HEK293T (cell line): ENCODE measurements around the gene P2RY14.

Experiments used
- BHLHE40 ChIP-seq: fragments of 450-650 bp; IDR thresholded peaks from 2 replicates; pipeline ENCODE4 v1.6.1; 2016; ENCODE audit warnings: mild to moderate bottlenecking, moderate library complexity, borderline replicate concordance
- CTBP1 ChIP-seq: fragments of 450-650 bp; IDR thresholded peaks from 2 replicates; pipeline ENCODE4 v1.6.1; 2016; ENCODE audit warnings: borderline replicate concordance
- FOXA1 ChIP-seq: fragments of 450-650 bp; IDR thresholded peaks from 2 replicates; pipeline ENCODE4 v1.6.1; 2016; ENCODE audit warnings: mild to moderate bottlenecking
- FOXK2 ChIP-seq: fragments of 450-650 bp; IDR thresholded peaks from 2 replicates; pipeline ENCODE4 v1.6.1; 2016; ENCODE audit warnings: mild to moderate bottlenecking
- NFRKB ChIP-seq: fragments of 450-650 bp; IDR thresholded peaks from 2 replicates; pipeline ENCODE4 v1.6.1; 2016; ENCODE audit warnings: mild to moderate bottlenecking, moderate library complexity
- PKNOX1 ChIP-seq: fragments of 450-650 bp; IDR thresholded peaks from 2 replicates; pipeline ENCODE4 v1.6.1; 2016
- SP1 ChIP-seq: fragments of 450-650 bp; IDR thresholded peaks from 2 replicates; pipeline ENCODE4 v1.6.1; 2017
- SUZ12 ChIP-seq: fragments of 450-650 bp; IDR thresholded peaks from 2 replicates; pipeline ENCODE4 v1.6.1; 2016; ENCODE audit warnings: mild to moderate bottlenecking
- ZNF384 ChIP-seq: fragments of 450-650 bp; IDR thresholded peaks from 2 replicates; pipeline ENCODE4 v1.6.1; 2016

GRCh38 chr3:151283387-151283786 lies 5.0 kb upstream of the P2RY14 start:
- TF ChIP-seq NFRKB (no peak), SUZ12 (no peak), PKNOX1 (no peak), BHLHE40 (no peak), FOXK2 (no peak), SP1 (no peak), CTBP1 (no peak), ZNF384 (no peak), FOXA1 (no peak)
